H1 (cell line): ENCODE measurements around the gene HYAL1. TPM values are rescaled to one million over a fixed set of nuclear protein-coding genes. Genes with fewer than 3 reads are reported as not detected.

Experiments used
- E2F6 ChIP-seq: IDR thresholded peaks from 2 replicates; pipeline ENCODE4 v1.6.1; 2012; ENCODE audit warnings: inconsistent platforms
- GABPA ChIP-seq: IDR thresholded peaks from 2 replicates; pipeline ENCODE4 v1.6.1; 2011; ENCODE audit warnings: mild to moderate bottlenecking, low read length, moderate library complexity, borderline replicate concordance; ENCODE audit not compliant: insufficient read depth
- KDM4A ChIP-seq: IDR thresholded peaks from one replicate; pipeline ENCODE4 v1.7.1; 2012; ENCODE audit warnings: low read depth, mild to moderate bottlenecking, moderate library complexity, low read length, inconsistent platforms; ENCODE audit not compliant: severe bottlenecking
- RBBP5 ChIP-seq: IDR thresholded peaks from 2 replicates; pipeline ENCODE4 v1.7.1; 2012; ENCODE audit warnings: low read depth, mild to moderate bottlenecking, inconsistent platforms, low read length, moderate library complexity, borderline replicate concordance
- polyA plus RNA-seq, 7 experiments: library from polyadenylated mRNA; depleted of rRNA in 3 of 7; stranded (reverse) in 5 of 7; unstranded in 2 of 7; fragments of >200 nt in 5 of 7; fragments of 200-250 nt in 2 of 7; gene quantifications; 1 replicate in 5 of 7; 2 replicates in 1 of 7; 4 replicates in 1 of 7; pipeline versions ENCODE4 v1.2.1 to v1.2.3, GENCODE V29; 2011 to 2013; ENCODE audit warnings: missing spikeins in 2 of 7, mixed read lengths in 2 of 7
- total RNA-seq: library from RNA; stranded (reverse); fragmentation: NEBNext Ultra II Directional; extraction: Animal tissue kit (Norgen Biotek cat#: 25700); gene quantifications from 2 replicates; pipeline ENCODE4 v1.2.1, GENCODE V29; 2021

HYAL1 gene
- total and polyA plus RNA-seq, 2 of the 8 experiments (the other 6 are each of a cell fraction or from before 2014, with no cell fraction given) = 2.0 to 5.4 TPM

- TF ChIP-seq E2F6 (peak; percentile 29; the same call in 1 of the 2 replicates), RBBP5 (0 out of 2 replicates have a peak, but pooled peaks have one; percentile 37), KDM4A (peak; percentile 40), GABPA (peak; percentile 23; the same call in 1 of the 2 replicates)
Observed at GRCh38 chr3:50275141-50275995, 28.0 kb downstream of the HYAL1 start (continued).
